ENCODE results near the gene SNTG2. TPM values are rescaled to one million over a fixed set of nuclear protein-coding genes. Genes with fewer than 3 reads are reported as not detected.
"Not testable (repeated sequence)": the region's sequence is repeated elsewhere in the genome, so short reads cannot be mapped to it uniquely, and the experiment has no call there.

SNTG2 gene
- total RNA-seq, 1 donor from 2014 or later = 23.2 TPM

- no peak for TF ChIP-seq CTCF (IDR thresholded peaks at IDR 0.05; ENCODE audit: unreplicated experiment)
- Mint-ChIP-seq H3K27me3 (ENCODE audit: unreplicated experiment) (no peaks in the 10 kb centered on the region), H3K27ac (ENCODE audit: unreplicated experiment) (no peak overlapping the region), H3K9me3 (ENCODE audit: unreplicated experiment) (no peaks in the 10 kb centered on the region), H3K36me3 (ENCODE audit: low read depth, unreplicated experiment) (no peaks in the 10 kb centered on the region), H3K4me3 (ENCODE audit: unreplicated experiment) (no peak overlapping the region), H3K4me1 (ENCODE audit: unreplicated experiment) (peaks cover 3% of the 10 kb centered on the region)
- no peak for DNase-seq (ENCODE audit: low spot score)
These were observed 146.5 kb downstream of the SNTG2 start for GRCh38 chr2:1097101-1097500.

GRCh38 chr2:1099418-1099817 is 148.8 kb downstream of the SNTG2 start:
- TF ChIP-seq CTCF (IDR thresholded peaks at IDR 0.05; ENCODE audit: unreplicated experiment) = no peak
- H3K27me3 Mint-ChIP-seq (ENCODE audit: unreplicated experiment) = no peaks in the 10 kb centered on the region
- H3K36me3 Mint-ChIP-seq (ENCODE audit: low read depth, unreplicated experiment) = no peaks in the 10 kb centered on the region
- no peak for DNase-seq (ENCODE audit: low spot score)
- H3K9me3 Mint-ChIP-seq (ENCODE audit: unreplicated experiment) = no peaks in the 10 kb centered on the region
- no peak overlapping the region for H3K4me3 Mint-ChIP-seq (ENCODE audit: unreplicated experiment)
- no peak overlapping the region for H3K27ac Mint-ChIP-seq (ENCODE audit: unreplicated experiment)
- peaks cover 3% of the 10 kb centered on the region for H3K4me1 Mint-ChIP-seq (ENCODE audit: unreplicated experiment)

GRCh38 chr2:1101011-1101782 is 150.5 kb downstream of the SNTG2 start:
- no peaks in the 10 kb centered on the region for H3K36me3 Mint-ChIP-seq (ENCODE audit: low read depth, unreplicated experiment)
- no peak for TF ChIP-seq CTCF (IDR thresholded peaks at IDR 0.05; ENCODE audit: unreplicated experiment)
- no peaks in the 10 kb centered on the region for H3K9me3 Mint-ChIP-seq (ENCODE audit: unreplicated experiment)
- H3K27me3 Mint-ChIP-seq (ENCODE audit: unreplicated experiment) = no peaks in the 10 kb centered on the region
- DNase-seq (ENCODE audit: low spot score) = no peak
- no peak overlapping the region for H3K27ac Mint-ChIP-seq (ENCODE audit: unreplicated experiment)
- no peak overlapping the region for H3K4me3 Mint-ChIP-seq (ENCODE audit: unreplicated experiment)
- peaks cover 3% of the 10 kb centered on the region for H3K4me1 Mint-ChIP-seq (ENCODE audit: unreplicated experiment)

GRCh38 chr2:1101982-1102590 is 151.4 kb downstream of the SNTG2 start:
- DNase-seq (ENCODE audit: low spot score) = no peak
- no peaks in the 10 kb centered on the region for H3K36me3 Mint-ChIP-seq (ENCODE audit: low read depth, unreplicated experiment)
- H3K9me3 Mint-ChIP-seq (ENCODE audit: unreplicated experiment) = no peaks in the 10 kb centered on the region
- H3K27ac Mint-ChIP-seq (ENCODE audit: unreplicated experiment) = no peak overlapping the region
- H3K27me3 Mint-ChIP-seq (ENCODE audit: unreplicated experiment) = no peaks in the 10 kb centered on the region
- H3K4me3 Mint-ChIP-seq (ENCODE audit: unreplicated experiment) = no peak overlapping the region
- no peaks in the 10 kb centered on the region for H3K4me1 Mint-ChIP-seq (ENCODE audit: unreplicated experiment)
- no peak for TF ChIP-seq CTCF (IDR thresholded peaks at IDR 0.05; ENCODE audit: unreplicated experiment)

- DNase-seq (ENCODE audit: low spot score) = no peak
- H3K27ac Mint-ChIP-seq (ENCODE audit: unreplicated experiment) = no peak overlapping the region
- TF ChIP-seq CTCF (IDR thresholded peaks at IDR 0.05; ENCODE audit: unreplicated experiment) = no peak
- no peaks in the 10 kb centered on the region for H3K4me1 Mint-ChIP-seq (ENCODE audit: unreplicated experiment)
- H3K27me3 Mint-ChIP-seq (ENCODE audit: unreplicated experiment) = no peaks in the 10 kb centered on the region
- H3K4me3 Mint-ChIP-seq (ENCODE audit: unreplicated experiment) = no peak overlapping the region
- no peaks in the 10 kb centered on the region for H3K9me3 Mint-ChIP-seq (ENCODE audit: unreplicated experiment)
- H3K36me3 Mint-ChIP-seq (ENCODE audit: low read depth, unreplicated experiment) = no peaks in the 10 kb centered on the region
These were observed 153.7 kb downstream of the SNTG2 start for GRCh38 chr2:1104364-1104763.

GRCh38 chr2:1106344-1106743 is 155.7 kb downstream of the SNTG2 start:
- H3K27me3 Mint-ChIP-seq (ENCODE audit: unreplicated experiment); DNase-seq (ENCODE audit: low spot score); H3K36me3 Mint-ChIP-seq (ENCODE audit: low read depth, unreplicated experiment); H3K4me3 Mint-ChIP-seq (ENCODE audit: unreplicated experiment); H3K4me1 Mint-ChIP-seq (ENCODE audit: unreplicated experiment); H3K27ac Mint-ChIP-seq (ENCODE audit: unreplicated experiment); H3K9me3 Mint-ChIP-seq (ENCODE audit: unreplicated experiment): not testable (repeated sequence)

Measured in endothelial cell (in vitro differentiated cells).